ENCODE measurements around the gene DIS3L2.
"Not testable (repeated sequence)": the region's sequence is repeated elsewhere in the genome, so short reads cannot be mapped to it uniquely, and the experiment has no call there.

DIS3L2 gene

DNA sequence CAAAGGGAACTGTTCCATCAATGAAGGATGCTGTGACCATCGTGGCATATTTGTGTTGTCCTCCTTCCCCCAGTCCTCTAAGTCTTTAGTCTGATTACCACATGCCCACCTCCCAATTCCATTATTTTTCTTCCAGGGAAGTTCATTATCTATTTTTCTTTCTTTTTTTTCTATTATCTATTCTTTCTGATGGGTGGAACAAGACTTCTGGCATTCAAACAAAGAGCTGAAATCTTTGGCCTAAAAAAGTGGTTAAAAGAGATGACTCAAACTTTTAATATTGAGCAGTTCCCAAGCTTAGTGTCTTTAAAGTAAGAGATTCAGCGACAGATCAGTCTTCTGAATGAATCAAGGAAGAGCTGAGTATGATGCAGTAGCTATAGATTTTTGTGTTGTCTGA lies 66.6 kb downstream of the DIS3L2 start:
- TF ChIP-seq, protein P1, sequence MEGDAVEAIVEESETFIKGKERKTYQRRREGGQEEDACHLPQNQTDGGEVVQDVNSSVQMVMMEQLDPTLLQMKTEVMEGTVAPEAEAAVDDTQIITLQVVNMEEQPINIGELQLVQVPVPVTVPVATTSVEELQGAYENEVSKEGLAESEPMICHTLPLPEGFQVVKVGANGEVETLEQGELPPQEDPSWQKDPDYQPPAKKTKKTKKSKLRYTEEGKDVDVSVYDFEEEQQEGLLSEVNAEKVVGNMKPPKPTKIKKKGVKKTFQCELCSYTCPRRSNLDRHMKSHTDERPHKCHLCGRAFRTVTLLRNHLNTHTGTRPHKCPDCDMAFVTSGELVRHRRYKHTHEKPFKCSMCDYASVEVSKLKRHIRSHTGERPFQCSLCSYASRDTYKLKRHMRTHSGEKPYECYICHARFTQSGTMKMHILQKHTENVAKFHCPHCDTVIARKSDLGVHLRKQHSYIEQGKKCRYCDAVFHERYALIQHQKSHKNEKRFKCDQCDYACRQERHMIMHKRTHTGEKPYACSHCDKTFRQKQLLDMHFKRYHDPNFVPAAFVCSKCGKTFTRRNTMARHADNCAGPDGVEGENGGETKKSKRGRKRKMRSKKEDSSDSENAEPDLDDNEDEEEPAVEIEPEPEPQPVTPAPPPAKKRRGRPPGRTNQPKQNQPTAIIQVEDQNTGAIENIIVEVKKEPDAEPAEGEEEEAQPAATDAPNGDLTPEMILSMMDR (IDR thresholded peaks at IDR 0.05; ENCODE audit: low read depth, low read length), result no peak
- no peak overlapping the region for H3K4me3 ChIP-seq (ENCODE audit: low read depth, low read length)

DNA sequence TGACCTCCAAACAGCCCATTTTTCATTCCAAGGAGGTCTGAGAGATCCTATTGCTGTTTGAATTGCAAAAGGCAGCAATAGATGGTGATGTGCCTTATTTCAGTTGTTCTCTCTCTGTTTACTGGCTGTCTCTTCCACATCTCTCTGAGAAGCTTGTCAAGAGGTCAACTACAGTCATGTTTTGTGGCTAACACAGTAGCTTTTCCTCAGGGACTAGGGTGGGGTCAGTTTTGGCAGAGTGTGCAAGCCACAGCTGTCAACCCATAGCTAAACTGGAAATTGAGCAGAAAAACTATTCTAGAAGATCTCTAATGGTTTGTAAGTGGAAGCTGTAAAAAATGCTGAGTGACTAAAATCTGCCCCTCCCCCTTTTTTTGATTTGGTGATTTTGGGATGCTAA lies 67.1 kb downstream of the DIS3L2 start:
- no peak overlapping the region for H3K4me3 ChIP-seq (ENCODE audit: low read depth, low read length)
- TF ChIP-seq, protein P1 (IDR thresholded peaks at IDR 0.05; ENCODE audit: low read depth, low read length), result no peak

DNA sequence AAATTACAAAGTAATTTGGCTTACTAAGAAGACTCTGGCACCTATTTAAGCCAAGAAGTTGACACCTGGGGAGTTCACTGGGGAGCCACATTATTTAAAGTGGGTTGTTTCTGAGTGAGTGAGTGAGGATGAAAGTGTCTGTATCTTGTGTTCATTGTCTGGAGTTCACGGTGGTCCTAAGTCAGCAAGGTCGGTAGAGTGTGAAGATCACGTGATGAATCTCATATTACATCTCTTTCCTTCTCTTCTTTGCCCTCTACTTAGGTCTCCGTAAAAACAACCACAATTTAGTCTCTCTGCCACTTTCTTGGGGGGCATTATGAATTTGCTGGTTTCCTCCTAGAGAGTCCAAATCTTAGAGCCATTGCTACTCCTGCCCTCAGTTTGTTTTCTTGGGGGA lies 67.8 kb downstream of the DIS3L2 start:
- no peak overlapping the region for H3K4me3 ChIP-seq (ENCODE audit: low read depth, low read length)
- TF ChIP-seq, protein P1 (IDR thresholded peaks at IDR 0.05; ENCODE audit: low read depth, low read length), result no peak

DNA sequence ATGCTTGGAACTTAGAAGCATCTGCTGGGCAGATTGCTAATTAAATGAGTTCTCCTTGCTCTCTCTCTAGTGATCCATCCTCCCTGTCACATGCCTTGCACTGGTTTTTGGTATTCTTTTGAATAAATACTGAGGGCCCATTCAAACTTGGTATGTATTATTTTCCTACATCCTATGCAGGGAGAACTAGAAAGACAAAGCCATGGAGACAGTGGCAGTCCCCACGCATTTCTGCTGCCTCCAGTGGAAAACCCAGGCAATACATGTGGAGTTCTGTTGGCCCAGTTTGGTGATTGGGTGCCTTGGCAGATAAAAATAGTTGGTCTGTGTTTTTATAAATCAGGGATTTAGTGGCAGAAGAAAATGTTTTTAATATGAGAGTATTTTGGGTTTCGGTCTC lies 68.7 kb downstream of the DIS3L2 start:
- TF ChIP-seq, protein P1 (IDR thresholded peaks at IDR 0.05; ENCODE audit: low read depth, low read length), result no peak

DNA sequence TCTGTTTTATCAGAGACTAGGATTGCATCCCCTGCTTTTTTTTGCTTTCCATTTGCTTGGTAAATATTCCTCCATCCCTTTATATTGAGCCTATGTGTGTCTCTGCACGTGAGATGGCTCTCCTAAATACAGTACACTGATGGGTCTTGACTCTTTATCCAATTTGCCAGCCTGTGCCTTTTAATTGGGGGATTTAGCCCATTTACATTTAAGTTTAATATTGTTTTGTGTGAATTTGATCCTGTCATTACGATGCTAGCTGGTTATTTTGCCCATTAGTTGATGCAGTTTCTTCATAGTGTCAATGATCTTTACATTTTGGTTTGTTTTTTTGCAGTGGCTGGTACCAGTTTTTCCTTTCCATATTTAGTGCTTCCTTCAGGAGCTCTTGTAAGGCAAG lies 73.8 kb downstream of the DIS3L2 start:
- H3K4me3 ChIP-seq (ENCODE audit: low read depth, low read length), result not testable (repeated sequence)

More for the DNA sequence above, 68.7 kb downstream of the DIS3L2 start:
- no peak overlapping the region for H3K4me3 ChIP-seq (ENCODE audit: low read depth, low read length)

DNA sequence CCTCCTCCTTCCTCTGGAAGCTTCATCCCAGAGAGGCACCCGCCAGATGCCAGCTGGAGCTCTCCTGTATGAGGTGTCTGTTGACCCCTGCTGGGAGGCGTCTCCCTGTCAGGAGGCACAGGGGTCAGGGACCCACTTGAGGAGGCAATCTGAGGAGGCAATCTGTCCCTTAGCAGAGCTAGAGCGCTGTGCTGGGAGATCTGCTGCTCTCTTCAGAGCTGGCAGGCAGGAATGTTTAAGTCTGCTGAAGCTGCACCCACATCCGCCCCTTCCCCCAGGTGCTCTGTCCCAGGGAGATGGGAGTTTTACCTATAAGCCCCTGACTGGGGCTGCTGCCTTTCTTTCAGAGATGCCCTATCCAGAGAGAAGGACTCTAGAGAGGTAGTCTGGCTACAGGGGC lies 75.4 kb downstream of the DIS3L2 start:
- not testable (repeated sequence) for H3K4me3 ChIP-seq (ENCODE audit: low read depth, low read length)

DNA sequence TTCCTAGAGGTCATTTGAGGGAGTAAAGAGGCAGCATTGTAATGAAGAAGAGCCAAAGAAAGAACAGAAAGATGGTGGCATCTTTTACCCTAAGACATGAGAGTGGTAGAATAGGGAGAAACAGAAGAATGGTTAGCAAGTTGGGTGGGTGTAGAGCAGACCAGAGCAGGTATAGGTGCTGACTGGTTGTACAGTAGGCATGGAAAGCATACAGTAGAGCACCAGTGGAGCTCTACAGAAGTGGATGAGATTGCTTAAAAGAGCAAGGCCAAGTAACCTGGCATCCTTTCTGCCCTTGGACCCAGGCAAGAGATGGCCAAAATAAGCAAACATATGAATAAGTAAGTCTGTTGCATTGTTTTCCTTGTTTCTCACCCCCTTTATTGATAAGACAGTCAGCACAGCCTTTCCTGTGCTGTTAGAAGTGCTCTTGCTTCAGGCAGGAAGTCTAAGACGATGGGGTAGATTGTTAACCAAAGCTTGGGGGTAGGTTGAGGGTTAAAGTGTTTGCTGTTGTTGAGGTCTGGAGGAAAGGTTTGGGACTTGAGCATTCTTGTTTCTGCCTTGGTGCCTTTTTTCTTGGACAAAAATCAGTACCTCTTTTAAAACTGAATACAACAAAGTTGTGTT lies 76.9 kb downstream of the DIS3L2 start:
- TF ChIP-seq, protein P1 (IDR thresholded peaks at IDR 0.05; ENCODE audit: low read depth, low read length), result no peak

DNA sequence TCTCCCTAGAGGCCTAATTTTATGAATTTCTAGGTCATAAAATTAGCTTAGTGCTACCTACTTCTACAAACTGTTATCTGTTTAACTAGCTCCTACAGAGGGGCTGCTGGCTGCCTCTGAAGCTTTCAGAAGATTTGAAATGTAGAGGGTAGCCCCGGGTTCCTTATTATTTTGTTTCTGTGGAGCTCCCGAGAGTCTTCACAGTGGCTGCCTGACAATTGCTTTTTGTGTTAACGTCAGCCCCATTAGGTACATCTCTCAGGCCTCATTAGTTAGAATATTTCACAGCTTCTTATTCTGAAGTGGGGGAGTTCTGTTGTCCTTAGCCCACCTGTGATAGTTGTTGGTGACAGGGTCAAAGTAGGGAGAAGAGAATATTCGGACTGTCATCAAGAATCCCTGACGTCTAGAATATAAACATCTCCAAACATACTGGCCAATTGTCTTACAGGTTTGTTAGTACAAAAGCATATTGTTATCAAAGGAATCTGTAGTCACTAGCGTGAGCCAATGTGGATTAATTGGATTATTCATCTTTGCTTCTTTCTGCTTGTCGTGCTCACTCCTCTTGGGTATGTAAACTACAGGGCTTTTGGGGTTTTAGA lies 77.5 kb downstream of the DIS3L2 start:
- H3K4me3 ChIP-seq (ENCODE audit: low read depth, low read length), result no peak overlapping the region
- TF ChIP-seq, protein P1 (IDR thresholded peaks at IDR 0.05; ENCODE audit: low read depth, low read length), result no peak

More for the DNA sequence above, 76.9 kb downstream of the DIS3L2 start:
- no peak overlapping the region for H3K4me3 ChIP-seq (ENCODE audit: low read depth, low read length)

Data from WI38 (cell line).